Smooth muscle cell (in vitro differentiated cells): ENCODE data around the gene APPBP2. TPM values are rescaled to one million over a fixed set of nuclear protein-coding genes. Genes with fewer than 3 reads are reported as not detected.

ENCODE experiments used
- DNase-seq: peaks from one replicate; lab custom pipeline; 2025; ENCODE audit not compliant: unreplicated experiment; lab: John Stamatoyannopoulos, UW
- H2AFZ ChIP-seq: fragments of 200-600 bp; sonication (generic); 2 replicates; pipeline ENCODE4 v1.6.0; 2016; ENCODE audit warnings: antibody characterized with exemption, low read depth, mild to moderate bottlenecking
- H3F3A ChIP-seq: fragments of 200-600 bp; sonication (generic); 2 replicates; pipeline ENCODE4 v1.6.0; 2017; ENCODE audit warnings: antibody characterized with exemption, low read depth
- H3K27ac ChIP-seq: fragments of 200-600 bp; sonication (generic); 2 replicates; pipeline ENCODE4 v1.5.1; 2016; ENCODE audit warnings: low read depth, mild to moderate bottlenecking
- H3K27me3 ChIP-seq: fragments of 200-600 bp; sonication (generic); 2 replicates; pipeline ENCODE4 v1.6.1; 2016; ENCODE audit warnings: low read depth, mild to moderate bottlenecking
- H3K36me3 ChIP-seq: fragments of 200-600 bp; sonication (generic); 2 replicates; pipeline ENCODE4 v1.5.1; 2016; ENCODE audit warnings: low read depth
- H3K4me1 ChIP-seq: fragments of 200-600 bp; sonication (generic); 2 replicates; pipeline ENCODE4 v1.5.1; 2016; ENCODE audit warnings: low read depth
- H3K4me2 ChIP-seq: fragments of 200-600 bp; sonication (generic); 2 replicates; pipeline ENCODE4 v1.6.0; 2016; ENCODE audit warnings: mild to moderate bottlenecking
- H3K4me3 ChIP-seq: fragments of 200-600 bp; sonication (generic); 2 replicates; pipeline ENCODE4 v1.5.1; 2016; ENCODE audit warnings: mild to moderate bottlenecking
- H3K79me2 ChIP-seq: fragments of 200-600 bp; sonication (generic); 2 replicates; pipeline ENCODE4 v1.6.0; 2016; ENCODE audit warnings: low read depth, mild to moderate bottlenecking
- H3K9ac ChIP-seq: fragments of 200-600 bp; sonication (generic); 2 replicates; pipeline ENCODE4 v1.6.0; 2016; ENCODE audit warnings: low read depth
- H3K9me3 ChIP-seq: fragments of 200-600 bp; sonication (generic); replicated peaks from 2 replicates; pipeline ENCODE4 v1.5.1; 2016; ENCODE audit warnings: low read depth
- H4K20me1 ChIP-seq: fragments of 200-600 bp; sonication (generic); 2 replicates; pipeline ENCODE4 v1.6.0; 2016; ENCODE audit warnings: low read depth
- CTCF ChIP-seq: fragments of 200-600 bp; sonication (generic); IDR thresholded peaks from 2 replicates; pipeline ENCODE4 v1.5.1; 2017; ENCODE audit warnings: borderline replicate concordance, mild to moderate bottlenecking, antibody characterized with exemption; ENCODE audit not compliant: insufficient read depth, poor library complexity, severe bottlenecking
- WGBS: methylation state at CpG from one replicate; pipeline ENCODE4 v1.1.7; 2016; ENCODE audit warnings: low lambda C conversion rate; 5-methylcytosine and 5-hydroxymethylcytosine counted together
- polyA plus RNA-seq: library from polyadenylated mRNA; unstranded; fragments of >200 nt; fragmentation: Nextera tagmentation; extraction: Ambion mirVana; gene quantifications from 2 replicates; pipeline ENCODE4 v1.2.1, GENCODE V29; 2016
- total RNA-seq: library from RNA; depleted of rRNA; stranded (reverse); fragments of >200 nt; gene quantifications from 2 replicates; pipeline ENCODE4 v1.2.3, GENCODE V29; 2014

The APPBP2 gene
- total and polyA plus RNA-seq, 2 experiments from 2014 or later = 38.3 to 40.9 TPM

DNA sequence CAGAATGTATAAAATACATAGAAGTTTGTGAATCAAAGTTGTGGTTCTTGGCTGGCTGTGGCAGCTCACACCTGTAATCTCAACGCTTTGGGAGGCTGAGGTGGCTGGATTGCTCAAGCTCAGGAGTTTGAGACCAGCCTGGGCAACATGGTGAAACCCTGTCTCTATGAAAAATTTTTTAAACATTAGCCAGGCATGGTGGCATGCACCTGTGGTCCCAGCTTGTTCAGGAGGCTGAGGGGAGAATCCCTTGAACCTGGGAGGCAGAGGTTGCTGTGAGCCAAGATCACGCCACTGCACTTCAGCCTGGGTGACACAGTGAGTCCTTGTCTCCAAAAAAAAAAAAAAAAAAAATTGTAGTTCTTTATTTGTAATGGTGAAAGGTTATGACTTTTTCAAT lies 13.8 kb upstream of the APPBP2 start:
- DNase-seq = no peak
- Histone ChIP-seq H3K36me3 (no peaks in the 10 kb centered on the region), H3K4me3 (no peak overlapping the region), H3K4me1 (no peaks in the 10 kb centered on the region), H2AFZ (no peak overlapping the region), H4K20me1 (peaks cover 6% of the 10 kb centered on the region), H3K79me2 (no peaks in the 10 kb centered on the region), H3K9ac (no peak overlapping the region), H3F3A (peaks cover 9% of the 10 kb centered on the region), H3K27me3 (no peaks in the 10 kb centered on the region), H3K9me3 (no peaks in the 10 kb centered on the region), H3K27ac (no peak overlapping the region), H3K4me2 (no peak overlapping the region)
- 88% methylated on average over 2 of the region's 2 CpGs for WGBS
- TF ChIP-seq CTCF = no peak

- no peaks in the 10 kb centered on the region for H3K9me3 ChIP-seq
- no peaks in the 10 kb centered on the region for H3K4me1 ChIP-seq
- DNase-seq = no peak
- no peak overlapping the region for H3K27ac ChIP-seq
- H2AFZ ChIP-seq = no peak overlapping the region
- no peaks in the 10 kb centered on the region for H3K79me2 ChIP-seq
- no peak overlapping the region for H3K4me3 ChIP-seq
- H4K20me1 ChIP-seq = peaks cover 7% of the 10 kb centered on the region
- H3F3A ChIP-seq = peaks cover 9% of the 10 kb centered on the region
- no peaks in the 10 kb centered on the region for H3K36me3 ChIP-seq
- no peaks in the 10 kb centered on the region for H3K27me3 ChIP-seq
- no peak overlapping the region for H3K9ac ChIP-seq
- H3K4me2 ChIP-seq = no peak overlapping the region
- WGBS = 73% methylated on average over 9 of the region's 9 CpGs
- no peak for TF ChIP-seq CTCF
These were observed 12.7 kb upstream of the APPBP2 start for GRCh38 chr17:60538726-60539125.

- Histone ChIP-seq H2AFZ (no peak overlapping the region), H3K36me3 (no peaks in the 10 kb centered on the region), H3K79me2 (no peaks in the 10 kb centered on the region), H3K27me3 (no peaks in the 10 kb centered on the region), H3K9me3 (no peaks in the 10 kb centered on the region), H3K4me2 (no peak overlapping the region), H3K27ac (peak overlapping the region; percentile 57), H3K4me1 (no peaks in the 10 kb centered on the region), H4K20me1 (peaks cover 7% of the 10 kb centered on the region), H3K9ac (no peak overlapping the region), H3K4me3 (no peak overlapping the region), H3F3A (peaks cover 9% of the 10 kb centered on the region)
- WGBS = 28% methylated on average over 3 of the region's 3 CpGs
- no peak for DNase-seq
- no peak for TF ChIP-seq CTCF
These were observed 9.6 kb upstream of the APPBP2 start for GRCh38 chr17:60535382-60536279.
